GM18868 (cell line): ENCODE measurements around the gene ANKS1B.

Source experiments
- ATAC-seq: cut with Tn5 transposase; IDR thresholded peaks from one replicate; pipeline ENCODE4 v1.9.1; 2021; ENCODE audit warnings: mild to moderate bottlenecking, moderate library complexity; ENCODE audit not compliant: unreplicated experiment

Gene ANKS1B

DNA sequence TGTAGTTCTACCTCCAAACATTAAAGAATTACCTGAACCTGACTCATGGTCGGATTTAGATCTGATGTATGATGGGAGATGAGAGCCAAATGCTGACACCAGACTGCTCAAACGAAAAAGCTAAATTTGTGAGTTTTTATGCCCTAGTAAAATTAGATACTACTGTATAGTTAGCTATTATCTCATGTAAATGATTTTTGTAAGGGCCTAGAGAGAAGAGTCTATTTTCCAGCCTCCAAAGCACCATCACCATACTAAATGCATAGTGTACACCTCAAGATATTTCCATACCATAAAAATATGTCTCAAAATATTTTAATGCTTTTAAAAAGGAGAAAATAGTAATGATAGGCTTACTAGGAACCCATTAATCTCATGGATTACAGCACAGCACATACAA, 18.3 kb downstream of the ANKS1B start:
- no peak for ATAC-seq

GRCh38 chr12:99960311-99960710, 24.4 kb downstream of the ANKS1B start:
- ATAC-seq, result no peak

- no peak for ATAC-seq
Measured at GRCh38 chr12:99959549-99960170, 25.1 kb downstream of the ANKS1B start.

DNA sequence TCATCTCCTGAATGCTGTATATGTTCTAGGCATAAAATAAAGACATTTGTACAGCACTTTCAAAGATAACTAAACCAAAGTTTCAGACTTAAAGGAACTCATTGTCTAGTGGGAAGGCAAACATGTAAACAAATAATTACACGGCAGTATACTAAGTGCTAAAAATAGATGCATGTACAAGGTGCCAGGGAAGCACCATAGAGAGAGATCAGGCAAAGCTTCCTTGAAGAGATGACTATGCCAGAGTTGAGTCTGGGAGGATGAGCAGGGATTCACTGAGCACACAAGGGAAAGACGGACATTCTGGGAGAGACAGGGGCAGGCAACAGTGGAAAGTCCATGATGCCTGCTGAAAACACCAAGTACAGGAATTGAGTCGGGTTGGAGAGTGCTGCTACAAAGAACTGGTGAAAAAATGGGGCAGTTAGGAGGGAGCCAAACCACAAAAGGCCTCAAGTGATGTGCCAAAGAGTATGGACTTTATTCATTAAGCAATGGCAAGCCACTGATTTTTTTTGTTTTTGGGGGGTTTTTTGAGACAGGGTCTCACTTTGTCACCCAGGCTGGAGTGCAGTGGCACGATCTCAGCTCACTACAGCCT, 26.8 kb downstream of the ANKS1B start:
- ATAC-seq, result no peak

GRCh38 chr12:99954724-99955123, 30.0 kb downstream of the ANKS1B start:
- no peak for ATAC-seq

DNA sequence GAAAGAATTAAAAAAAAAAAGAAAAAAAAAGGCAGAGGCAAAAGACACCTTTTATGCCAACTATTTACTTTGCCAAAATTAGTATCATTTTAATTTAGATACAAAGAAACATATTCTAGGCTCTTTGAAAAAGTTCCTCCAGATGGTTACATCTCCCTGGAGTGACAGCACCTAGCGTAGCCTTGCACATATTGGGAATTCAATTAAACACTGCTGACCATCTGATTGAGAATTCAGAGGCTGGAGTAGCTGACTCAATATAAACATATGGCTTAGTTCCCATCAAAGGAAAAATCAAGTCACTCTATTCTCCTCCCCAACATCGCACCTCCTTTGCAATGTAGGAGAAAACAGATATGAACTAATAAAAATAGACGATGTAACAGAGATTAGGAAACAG, 36.4 kb downstream of the ANKS1B start:
- ATAC-seq, result no peak

DNA sequence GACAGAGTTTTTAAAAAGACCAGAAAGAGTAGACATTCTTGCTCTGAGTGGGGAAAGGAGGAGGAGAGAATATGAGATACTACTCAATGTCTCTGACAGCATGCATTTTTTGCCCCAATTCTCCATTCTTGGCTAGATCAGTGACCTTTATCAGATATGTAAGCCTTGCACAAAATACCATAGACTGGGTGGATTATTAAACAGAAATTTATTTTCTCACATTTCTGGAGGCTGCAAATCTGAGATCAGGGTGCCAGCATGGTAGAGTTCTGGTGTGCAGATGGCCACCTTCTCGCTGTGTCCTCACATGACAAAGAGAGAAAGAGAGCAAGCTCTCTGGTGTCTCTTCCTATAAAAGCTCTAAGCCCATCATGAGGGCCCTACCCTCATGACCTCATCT, 38.6 kb downstream of the ANKS1B start:
- ATAC-seq, result no peak

GRCh38 chr12:99935608-99936007, 49.1 kb downstream of the ANKS1B start:
- ATAC-seq, result no peak

GRCh38 chr12:99926511-99927169, 58.1 kb downstream of the ANKS1B start:
- ATAC-seq, result no peak

GRCh38 chr12:99920353-99920960, 64.3 kb downstream of the ANKS1B start:
- no peak for ATAC-seq

DNA sequence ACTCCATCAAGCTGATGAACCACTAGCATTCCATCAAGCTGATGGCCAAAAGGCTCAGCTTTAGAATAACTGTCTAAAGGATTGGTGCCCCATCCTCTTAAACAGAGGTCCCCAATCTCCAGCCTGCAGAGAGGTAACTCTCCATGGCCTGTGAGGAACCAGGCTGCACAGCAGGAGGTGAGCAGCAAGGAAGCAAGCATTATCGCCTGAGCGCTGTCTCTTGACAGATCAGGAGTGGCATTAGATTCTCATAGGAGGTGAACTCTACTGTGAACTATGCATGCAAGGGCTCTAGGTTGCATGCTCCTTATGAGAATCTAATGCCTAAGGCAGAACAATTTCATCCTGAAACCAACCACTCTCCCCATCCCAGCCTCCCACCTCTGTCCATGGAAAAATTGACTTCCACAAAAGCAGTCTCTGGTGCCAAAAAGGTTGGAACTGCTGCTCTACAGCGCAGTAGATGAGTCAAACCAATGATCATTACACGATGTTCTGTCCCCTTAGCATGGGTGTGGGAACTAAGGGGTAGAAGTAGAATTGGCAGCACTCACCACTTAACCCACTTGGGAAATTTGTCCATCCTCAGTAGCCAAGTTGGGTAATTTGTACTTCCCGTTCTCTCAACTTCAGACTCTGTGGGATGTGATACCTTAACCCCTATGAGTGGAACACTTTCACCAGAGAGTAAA, 66.9 kb downstream of the ANKS1B start:
- no peak for ATAC-seq

GRCh38 chr12:99916555-99916954, 68.2 kb downstream of the ANKS1B start:
- no peak for ATAC-seq

- no peak for ATAC-seq
Measured at GRCh38 chr12:99915251-99916082, 69.3 kb downstream of the ANKS1B start.

DNA sequence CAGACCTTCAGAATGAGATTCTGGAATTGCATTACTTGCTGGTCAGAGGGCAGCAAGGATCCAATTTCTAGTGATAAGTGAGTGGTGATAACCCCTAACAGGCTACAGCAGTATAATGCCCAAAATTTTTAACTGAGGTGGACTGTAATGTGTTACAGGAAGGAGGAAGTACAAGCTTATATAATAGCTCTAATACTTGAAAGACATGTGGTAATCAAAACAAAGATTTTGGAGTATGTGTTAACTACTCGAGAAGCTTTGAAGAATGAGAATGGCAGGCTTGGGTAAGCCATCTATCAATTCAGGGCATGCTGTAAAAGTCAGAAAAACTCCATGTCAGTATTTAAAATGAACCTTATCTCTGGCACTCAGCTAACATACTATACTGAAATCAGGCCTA, 70.5 kb downstream of the ANKS1B start:
- no peak for ATAC-seq

GRCh38 chr12:99911967-99912366, 72.8 kb downstream of the ANKS1B start:
- ATAC-seq, result peak; percentile 75

DNA sequence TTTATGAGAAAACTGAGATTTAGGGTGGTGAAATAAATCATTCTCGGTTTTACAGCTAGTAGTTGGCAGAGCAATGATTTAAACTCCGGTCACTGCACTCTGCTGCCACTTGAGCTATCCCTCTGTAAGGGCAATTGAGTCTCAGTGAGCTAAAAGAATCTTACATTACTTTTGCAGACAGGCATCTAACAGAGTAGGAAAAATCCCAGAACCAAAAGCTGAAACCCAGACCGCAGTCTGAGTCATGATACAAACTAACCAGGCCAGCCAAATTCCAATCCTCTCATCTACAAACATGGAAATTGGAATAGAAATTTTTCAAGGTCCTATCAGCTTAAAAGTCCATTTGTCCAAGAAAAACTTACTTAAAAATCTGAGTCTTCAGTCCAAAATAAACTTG, 73.7 kb downstream of the ANKS1B start:
- ATAC-seq, result no peak

DNA sequence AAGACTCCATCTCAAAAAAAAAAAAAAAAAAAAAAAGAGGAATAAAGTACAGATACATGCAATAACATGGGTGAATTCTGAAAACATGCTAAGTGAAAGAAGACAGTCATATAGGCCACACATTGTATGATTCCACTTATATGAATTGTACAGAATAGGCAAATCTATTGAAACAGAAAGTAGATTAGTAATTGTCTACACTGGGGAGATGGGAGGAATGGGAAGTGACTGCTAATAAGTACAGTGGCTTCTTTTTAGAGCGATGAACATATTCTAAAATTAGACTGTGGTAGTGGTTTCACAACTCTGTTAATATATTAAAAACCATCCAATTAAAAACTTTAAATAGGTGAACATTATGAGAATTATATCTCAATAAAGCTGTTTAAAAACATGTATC, 74.4 kb downstream of the ANKS1B start:
- no peak for ATAC-seq

GRCh38 chr12:99906786-99907579, 77.8 kb downstream of the ANKS1B start:
- no peak for ATAC-seq

- ATAC-seq, result no peak
Measured at GRCh38 chr12:99901181-99901580, 83.6 kb downstream of the ANKS1B start.

DNA sequence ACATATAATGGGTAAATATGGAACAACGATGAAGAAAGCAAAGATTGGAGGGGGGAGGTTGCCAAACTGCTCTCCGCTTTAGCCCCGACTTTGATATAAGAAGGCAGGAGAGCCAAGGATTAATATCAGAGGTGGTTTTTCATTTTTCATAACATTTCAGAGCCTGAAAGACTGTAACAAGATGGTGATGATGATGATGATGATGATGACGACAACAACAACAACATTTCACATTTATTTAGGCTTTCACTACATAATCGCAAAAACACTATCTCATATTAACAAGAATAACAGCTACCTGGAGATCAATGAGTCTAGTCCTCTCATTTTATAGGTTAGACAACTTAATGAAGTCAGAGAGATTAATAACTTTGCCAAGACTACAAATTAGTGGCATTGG, 86.1 kb downstream of the ANKS1B start:
- ATAC-seq, result no peak
